HK-2 (cell line): ENCODE results near the gene FCN3.

Experiments used
- DNase-seq: peaks from one replicate; pipeline ENCODE4 v3.0.0-alpha.2; 2018; ENCODE audit not compliant: unreplicated experiment

FCN3 gene

GRCh38 chr1:27380224-27380623 is 5.6 kb upstream of the FCN3 start:
- no peak for DNase-seq

- no peak for DNase-seq
These were observed 5.0 kb upstream of the FCN3 start for GRCh38 chr1:27379564-27380122.

GRCh38 chr1:27377760-27378495 is 3.3 kb upstream of the FCN3 start:
- no peak for DNase-seq

- peak; percentile 26 for DNase-seq
These were observed 1.6 kb downstream of the FCN3 start for GRCh38 chr1:27372808-27373690.

GRCh38 chr1:27372022-27372807 is 2.4 kb downstream of the FCN3 start:
- peak; percentile 73 for DNase-seq

- no peak for DNase-seq
These were observed 5.6 kb downstream of the FCN3 start for GRCh38 chr1:27368869-27369582.

GRCh38 chr1:27367160-27367650 is 7.4 kb downstream of the FCN3 start:
- no peak for DNase-seq

- DNase-seq = peak; percentile 86
These were observed 8.0 kb downstream of the FCN3 start, which contains the start of gene MAP3K6 for GRCh38 chr1:27366411-27367159. MAP3K6 (minus strand) TSS chr1:27366961; CDS start chr1:27366597, 364 bp downstream.

- DNase-seq = peak; percentile 87
These were observed 8.6 kb downstream of the FCN3 start for GRCh38 chr1:27366113-27366410.

GRCh38 chr1:27365372-27366112 is 9.1 kb downstream of the FCN3 start:
- peak; percentile 92 for DNase-seq

GRCh38 chr1:27364696-27365371 is 9.8 kb downstream of the FCN3 start:
- DNase-seq = no peak

GRCh38 chr1:27363766-27364695 is 10.6 kb downstream of the FCN3 start:
- no peak for DNase-seq

GRCh38 chr1:27361553-27361952 is 13.1 kb downstream of the FCN3 start:
- DNase-seq = no peak

- no peak for DNase-seq
These were observed 13.6 kb downstream of the FCN3 start for GRCh38 chr1:27361044-27361402.

GRCh38 chr1:27360159-27361043 is 14.2 kb downstream of the FCN3 start:
- no peak for DNase-seq

- DNase-seq = no peak
These were observed 14.8 kb downstream of the FCN3 start for GRCh38 chr1:27359822-27360158.

- no peak for DNase-seq
These were observed 15.7 kb downstream of the FCN3 start for GRCh38 chr1:27358928-27359313.
